HL-60/S4 treated with phorbol 12-myristate 13-acetate at 8.2 ng/mL for 4 days and 3 days (cell line): ENCODE data around the gene NTNG1.

Experiments used
- in situ Hi-C: fragments of 300-500 bp; cut with MboI; formaldehyde crosslinking; loops from 2 replicates; pipeline ENCODE4 v1.15.0; 2022; ENCODE audit warnings: low sequenced_read_pairs

The NTNG1 gene

GRCh38 chr1:107254306-107254705, 113.5 kb downstream of the NTNG1 start:
- in situ Hi-C loops = no loop called here

GRCh38 chr1:107255469-107255868, 114.6 kb downstream of the NTNG1 start:
- in situ Hi-C loops = no loop called here

- in situ Hi-C loops = no loop called here
Measured at GRCh38 chr1:107262467-107263286, 121.8 kb downstream of the NTNG1 start.

- in situ Hi-C loops = no loop called here
Measured at GRCh38 chr1:107263291-107263915, 122.6 kb downstream of the NTNG1 start.

GRCh38 chr1:107264007-107264406, 123.2 kb downstream of the NTNG1 start:
- in situ Hi-C loops = no loop called here

GRCh38 chr1:107264561-107264960, 123.7 kb downstream of the NTNG1 start:
- in situ Hi-C loops = no loop called here

- in situ Hi-C loops = no loop called here
Measured at GRCh38 chr1:107267489-107267888, 126.7 kb downstream of the NTNG1 start.

- in situ Hi-C loops = no loop called here
Measured at GRCh38 chr1:107272321-107272720, 131.5 kb downstream of the NTNG1 start.

GRCh38 chr1:107273515-107273914, 132.7 kb downstream of the NTNG1 start:
- in situ Hi-C loops = no loop called here

GRCh38 chr1:107274227-107274626, 133.4 kb downstream of the NTNG1 start:
- in situ Hi-C loops = no loop called here

GRCh38 chr1:107276247-107276646, 135.4 kb downstream of the NTNG1 start:
- in situ Hi-C loops = no loop called here

GRCh38 chr1:107277022-107277421, 136.2 kb downstream of the NTNG1 start:
- in situ Hi-C loops = no loop called here

- in situ Hi-C loops = no loop called here
Measured at GRCh38 chr1:107286125-107286524, 145.3 kb downstream of the NTNG1 start.

- in situ Hi-C loops = no loop called here
Measured at GRCh38 chr1:107291987-107292386, 151.1 kb downstream of the NTNG1 start.

- in situ Hi-C loops = no loop called here
Measured at GRCh38 chr1:107293901-107294613, 153.2 kb downstream of the NTNG1 start.

- in situ Hi-C loops = no loop called here
Measured at GRCh38 chr1:107294686-107295085, 153.8 kb downstream of the NTNG1 start.

- in situ Hi-C loops = no loop called here
Measured at GRCh38 chr1:107297681-107298080, 156.8 kb downstream of the NTNG1 start.

GRCh38 chr1:107298526-107298925, 157.7 kb downstream of the NTNG1 start:
- in situ Hi-C loops = no loop called here

GRCh38 chr1:107299521-107299920, 158.7 kb downstream of the NTNG1 start:
- in situ Hi-C loops = no loop called here

GRCh38 chr1:107309962-107310361, 169.1 kb downstream of the NTNG1 start:
- in situ Hi-C loops = no loop called here

GRCh38 chr1:107315652-107316051, 174.8 kb downstream of the NTNG1 start:
- in situ Hi-C loops = no loop called here

GRCh38 chr1:107318932-107319331, 178.1 kb downstream of the NTNG1 start:
- in situ Hi-C loops = no loop called here
